Chondrocyte (in vitro differentiated cells): ENCODE measurements around the gene APLF. TPM values are rescaled to one million over a fixed set of nuclear protein-coding genes. Genes with fewer than 3 reads are reported as not detected.
"Not testable (repeated sequence)": the region's sequence is repeated elsewhere in the genome, so short reads cannot be mapped to it uniquely, and the experiment has no call there.

Experiments used
- DNase-seq: peaks from one replicate; pipeline ENCODE4 v3.0.0; 2021; ENCODE audit warnings: mixed read lengths, low spot score
- H3K27ac Mint-ChIP-seq: one replicate; pipeline ENCODE4 v1.8.0; 2021; ENCODE audit warnings: mild to moderate bottlenecking, moderate library complexity, mixed read lengths; ENCODE audit not compliant: unreplicated experiment
- H3K27me3 Mint-ChIP-seq: 2 replicates; pipeline ENCODE4 v1.8.0; 2021; ENCODE audit warnings: low read depth, mixed read lengths
- H3K36me3 Mint-ChIP-seq: 2 replicates; pipeline ENCODE4 v1.8.0; 2021; ENCODE audit warnings: low read depth, mixed read lengths
- H3K4me1 Mint-ChIP-seq: 2 replicates; pipeline ENCODE4 v1.8.0; 2021; ENCODE audit warnings: low read depth, mild to moderate bottlenecking, mixed read lengths
- H3K4me3 Mint-ChIP-seq: one replicate; pipeline ENCODE4 v1.8.0; 2021; ENCODE audit warnings: mild to moderate bottlenecking, moderate library complexity, mixed read lengths; ENCODE audit not compliant: unreplicated experiment
- H3K9me3 Mint-ChIP-seq: 2 replicates; pipeline ENCODE4 v1.8.0; 2021; ENCODE audit warnings: low read depth, mixed read lengths
- CTCF ChIP-seq: fragments of 200-600 bp; sonication (generic); IDR thresholded peaks from 2 replicates; pipeline ENCODE4 v1.5.0; 2021; ENCODE audit warnings: antibody characterized with exemption, mild to moderate bottlenecking, moderate library complexity
- total RNA-seq: library from RNA; stranded (reverse); gene quantifications from 3 replicates; pipeline ENCODE4 v1.2.1, GENCODE V29; 2021

The APLF gene
- total RNA-seq, 1 donor from 2014 or later, result 3.9 TPM

GRCh38 chr2:68568116-68568515, 100.7 kb downstream of the APLF start:
- H3K4me3 Mint-ChIP-seq, result no peak overlapping the region
- no peak overlapping the region for H3K27ac Mint-ChIP-seq
- DNase-seq, result no peak
- peaks cover 2% of the 10 kb centered on the region for H3K36me3 Mint-ChIP-seq
- TF ChIP-seq CTCF, result no peak
- no peaks in the 10 kb centered on the region for H3K9me3 Mint-ChIP-seq
- peaks cover 5% of the 10 kb centered on the region for H3K4me1 Mint-ChIP-seq
- no peaks in the 10 kb centered on the region for H3K27me3 Mint-ChIP-seq

- Mint-ChIP-seq H3K4me3 (no peak overlapping the region), H3K27me3 (no peaks in the 10 kb centered on the region), H3K36me3 (peaks cover 4% of the 10 kb centered on the region), H3K27ac (no peak overlapping the region), H3K9me3 (no peaks in the 10 kb centered on the region), H3K4me1 (peaks cover 5% of the 10 kb centered on the region)
- no peak for TF ChIP-seq CTCF
- no peak for DNase-seq
Observed at GRCh38 chr2:68569604-68570003, 102.2 kb downstream of the APLF start.

GRCh38 chr2:68570434-68570833, 103.0 kb downstream of the APLF start:
- H3K4me3 Mint-ChIP-seq, H3K9me3 Mint-ChIP-seq, H3K27me3 Mint-ChIP-seq: not testable (repeated sequence)

GRCh38 chr2:68574202-68574791, 106.9 kb downstream of the APLF start:
- Mint-ChIP-seq H3K9me3 (peaks cover 2% of the 10 kb centered on the region), H3K27ac (no peak overlapping the region), H3K4me3 (no peak overlapping the region), H3K4me1 (no peaks in the 10 kb centered on the region), H3K36me3 (peaks cover 6% of the 10 kb centered on the region), H3K27me3 (no peaks in the 10 kb centered on the region)
- DNase-seq, result no peak
- no peak for TF ChIP-seq CTCF

More at GRCh38 chr2:68570434-68570833, 103.0 kb downstream of the APLF start:
- H3K36me3 Mint-ChIP-seq, H3K4me1 Mint-ChIP-seq, DNase-seq, H3K27ac Mint-ChIP-seq: not testable (repeated sequence)

GRCh38 chr2:68577183-68577582, 109.8 kb downstream of the APLF start:
- no peaks in the 10 kb centered on the region for H3K27me3 Mint-ChIP-seq
- H3K4me1 Mint-ChIP-seq, result no peaks in the 10 kb centered on the region
- H3K36me3 Mint-ChIP-seq, result peaks cover 8% of the 10 kb centered on the region
- DNase-seq, result no peak
- H3K27ac Mint-ChIP-seq, result no peak overlapping the region
- no peak for TF ChIP-seq CTCF
- H3K4me3 Mint-ChIP-seq, result no peak overlapping the region
- H3K9me3 Mint-ChIP-seq, result peaks cover 5% of the 10 kb centered on the region

GRCh38 chr2:68579689-68580088, 112.3 kb downstream of the APLF start:
- Mint-ChIP-seq H3K9me3 (peaks cover 5% of the 10 kb centered on the region), H3K4me1 (no peaks in the 10 kb centered on the region), H3K27me3 (no peaks in the 10 kb centered on the region), H3K27ac (no peak overlapping the region), H3K4me3 (no peak overlapping the region), H3K36me3 (peaks cover 5% of the 10 kb centered on the region)
- DNase-seq, result no peak
- TF ChIP-seq CTCF, result no peak
